Endometrial microvascular endothelial cells (primary cell): ENCODE measurements around the gene STAB2. TPM values are rescaled to one million over a fixed set of nuclear protein-coding genes. Genes with fewer than 3 reads are reported as not detected.

Experiments used
- in situ Hi-C: cut with HindIII; loops from 2 replicates; pipeline ENCODE4 v1.10.0; 2017; ENCODE audit warnings: low sequenced_read_pairs, low pct_unique_long_range_greater_than_20kb; ENCODE audit errors: inconsistent ontology term
- total RNA-seq: library from RNA; depleted of rRNA; stranded (reverse); fragments of >200 nt; gene quantifications from one replicate; pipeline ENCODE4 v1.2.3, GENCODE V29; 2015; ENCODE audit errors: inconsistent ontology term

Gene STAB2
- total RNA-seq, 1 donor from 2014 or later, result not detected

DNA sequence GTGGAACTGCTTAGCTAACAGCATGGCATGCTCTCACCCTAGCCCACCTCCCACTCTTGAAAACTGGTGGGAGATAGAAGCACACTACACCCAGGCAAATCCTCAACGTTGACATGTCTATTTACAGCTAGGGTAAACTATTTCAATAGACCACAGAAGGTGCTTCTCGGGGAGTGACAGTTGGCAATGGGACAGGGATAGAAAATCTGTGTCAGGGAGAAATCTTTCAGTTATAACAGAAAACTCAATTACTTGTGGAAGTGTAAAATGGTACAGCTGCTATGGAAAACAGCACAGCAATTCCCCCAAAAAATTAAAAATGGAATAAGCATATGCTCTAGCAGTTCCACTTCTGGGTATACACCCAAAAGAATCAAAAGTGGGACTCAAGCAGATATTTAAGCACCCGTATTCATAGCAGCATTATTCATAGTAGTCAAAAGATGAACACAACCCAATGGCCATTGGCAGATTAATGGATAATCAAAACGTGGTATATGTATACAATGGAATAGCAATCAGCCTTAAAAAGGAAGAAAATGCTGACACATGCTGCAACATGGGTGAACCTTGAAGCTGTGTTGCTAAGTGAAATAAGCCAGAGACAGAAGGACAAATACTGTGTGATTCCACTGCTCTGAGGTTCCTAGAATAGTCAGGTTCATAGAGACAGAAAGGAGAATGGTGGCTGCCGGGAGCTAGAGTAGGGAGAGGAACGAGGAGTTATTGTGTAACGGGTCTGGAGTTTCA is 92.5 kb downstream of the STAB2 start:
- in situ Hi-C loops, result no loop called here

DNA sequence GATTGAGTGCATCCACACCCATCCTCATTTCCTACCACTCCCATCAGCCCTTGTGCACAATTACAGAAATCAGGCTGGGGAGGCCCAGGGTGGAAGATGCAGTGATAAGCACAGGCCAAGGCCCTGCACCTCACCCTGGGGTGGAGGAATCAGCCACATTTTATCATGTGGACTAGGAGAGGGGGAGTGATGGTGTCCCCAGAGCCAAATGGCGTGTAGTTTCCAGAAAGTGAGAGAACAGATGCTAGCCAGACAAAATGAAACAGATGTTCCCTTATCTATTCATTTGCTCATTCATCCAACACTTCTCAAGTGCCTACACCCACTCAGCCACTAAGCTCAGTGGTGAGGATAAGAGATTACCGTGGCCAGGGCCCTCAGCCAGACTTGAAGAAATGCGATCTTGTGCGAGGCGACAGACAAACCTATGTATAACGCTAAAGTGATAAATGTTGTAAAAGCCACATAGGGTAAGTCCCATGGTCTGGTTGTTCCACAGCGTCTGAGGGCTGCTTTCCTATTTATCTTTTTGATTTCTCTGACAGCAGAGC is 93.6 kb downstream of the STAB2 start:
- in situ Hi-C loops, result no loop called here

DNA sequence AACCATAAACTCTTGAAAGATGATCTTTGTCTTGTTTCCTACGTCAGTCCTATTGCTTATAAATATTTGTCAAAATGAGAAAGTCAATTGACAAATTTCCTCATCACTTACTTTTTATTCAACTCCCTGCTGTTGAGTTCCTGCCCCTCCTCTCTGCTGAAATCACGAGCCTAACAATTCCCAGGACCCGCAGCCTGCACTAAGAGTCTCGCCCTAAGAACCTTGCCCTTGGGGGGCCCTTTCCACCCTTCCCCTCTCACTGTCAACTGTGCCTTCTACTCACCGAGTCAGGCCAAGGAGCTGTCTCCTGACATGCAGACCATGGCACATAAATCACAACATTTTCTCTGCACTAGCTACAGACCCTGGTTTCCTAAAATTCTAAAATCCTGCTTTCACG is 99.0 kb downstream of the STAB2 start:
- in situ Hi-C loops, result no loop called here

DNA sequence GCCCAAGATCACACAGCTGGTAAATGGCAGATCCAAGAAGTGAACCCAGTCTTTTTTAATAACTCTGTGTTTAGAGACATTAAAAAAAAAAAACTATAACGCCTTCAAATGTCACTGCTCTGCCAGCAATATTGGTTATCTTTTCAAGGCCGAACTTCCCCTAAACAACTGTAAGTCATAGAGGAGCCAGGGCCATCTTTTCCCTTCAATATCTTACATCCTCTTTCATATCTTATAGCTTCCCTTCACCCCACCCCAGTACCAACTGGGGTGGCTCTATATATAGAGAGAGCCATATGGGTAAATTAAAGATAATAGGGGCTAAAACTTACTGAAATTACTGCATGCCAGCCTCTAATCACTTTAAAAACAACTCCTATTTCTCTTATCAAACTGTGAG is 100.2 kb downstream of the STAB2 start:
- in situ Hi-C loops, result no loop called here

DNA sequence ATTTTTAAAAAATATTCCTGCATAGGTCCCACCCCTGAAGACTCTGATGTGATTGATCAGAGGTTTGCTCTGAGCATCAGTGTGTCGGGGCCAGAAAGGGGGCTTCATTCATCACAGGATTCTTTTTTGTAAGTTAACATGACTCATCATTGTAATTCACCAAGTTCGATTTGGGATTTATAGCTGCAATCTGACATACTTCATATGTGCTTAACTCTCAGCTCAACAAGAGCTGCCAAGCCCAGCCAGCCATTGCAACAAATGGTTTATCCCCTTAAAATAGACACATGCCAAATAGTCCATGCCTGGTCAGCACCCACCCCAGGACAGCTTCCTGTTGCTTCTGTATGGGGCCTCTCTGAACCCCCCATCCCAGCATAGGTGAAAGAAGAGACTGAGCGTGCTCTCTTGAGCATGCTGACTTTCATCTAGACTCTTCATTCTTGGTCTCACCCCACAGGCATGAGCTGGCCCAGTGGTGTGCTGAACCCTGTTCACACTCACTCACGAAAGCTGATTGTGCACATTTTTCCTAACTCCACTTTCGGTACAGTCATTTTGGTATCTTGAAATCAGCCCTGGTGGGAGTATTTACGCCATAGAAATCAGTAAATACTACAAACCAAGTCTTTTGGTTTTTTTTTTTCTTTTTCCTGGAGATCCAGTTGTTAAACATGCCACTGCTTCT is 101.4 kb downstream of the STAB2 start:
- in situ Hi-C loops, result no loop called here

DNA sequence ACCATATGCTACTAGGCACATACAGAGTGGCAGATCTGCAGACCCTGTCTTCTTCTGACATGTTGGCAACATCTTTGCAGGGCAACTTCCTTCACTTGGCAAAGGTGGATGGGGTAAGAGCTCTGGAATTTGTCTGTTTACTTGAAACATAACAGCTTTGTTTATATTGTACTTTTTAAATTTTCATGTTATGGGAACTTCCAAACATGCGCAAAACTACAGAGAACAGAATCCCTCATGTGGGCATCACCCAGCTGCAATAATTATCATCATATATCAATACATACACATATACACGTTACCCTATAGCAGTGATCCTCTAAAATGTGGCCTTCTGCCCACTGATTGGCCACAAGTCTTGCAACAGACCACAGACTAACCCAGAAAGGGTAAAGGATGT is 103.4 kb downstream of the STAB2 start:
- in situ Hi-C loops, result no loop called here

DNA sequence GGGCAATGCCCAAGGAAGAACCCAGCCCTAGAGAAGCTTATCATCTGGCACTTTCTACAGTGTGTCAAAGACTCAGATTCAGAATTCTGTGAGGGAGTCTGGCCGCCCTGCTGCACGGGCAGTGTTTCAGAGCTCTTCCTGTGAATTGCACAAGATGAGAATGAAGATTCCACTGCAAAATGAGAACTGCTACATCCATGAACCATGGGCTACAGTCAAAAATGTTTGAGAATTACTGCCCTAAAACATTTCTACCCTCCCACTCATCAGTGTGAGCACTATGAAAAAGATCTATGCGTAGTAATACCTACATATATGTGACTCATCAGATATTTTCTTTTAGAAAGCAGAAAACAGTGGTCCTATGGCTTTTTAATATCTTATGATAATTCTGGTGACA is 104.0 kb downstream of the STAB2 start:
- in situ Hi-C loops, result no loop called here

DNA sequence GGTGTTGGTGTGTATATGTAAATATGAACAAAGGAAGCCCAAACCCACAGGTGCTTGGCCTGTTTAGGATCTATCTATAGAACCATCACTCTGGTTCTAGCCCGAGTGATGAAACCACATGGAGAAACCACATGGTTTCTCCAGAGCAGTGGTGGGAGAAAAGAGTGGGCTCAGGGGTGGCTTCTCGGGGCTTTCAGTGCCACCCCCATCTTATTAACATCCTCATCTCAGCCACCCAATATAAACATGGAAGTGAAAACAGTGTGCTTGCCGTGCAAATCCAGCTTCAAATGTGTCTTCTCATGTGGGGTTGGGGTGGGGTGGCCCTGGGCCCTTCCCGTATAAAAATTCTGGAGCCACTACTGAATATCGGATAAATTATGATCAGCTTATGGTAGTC is 109.0 kb downstream of the STAB2 start:
- in situ Hi-C loops, result no loop called here

DNA sequence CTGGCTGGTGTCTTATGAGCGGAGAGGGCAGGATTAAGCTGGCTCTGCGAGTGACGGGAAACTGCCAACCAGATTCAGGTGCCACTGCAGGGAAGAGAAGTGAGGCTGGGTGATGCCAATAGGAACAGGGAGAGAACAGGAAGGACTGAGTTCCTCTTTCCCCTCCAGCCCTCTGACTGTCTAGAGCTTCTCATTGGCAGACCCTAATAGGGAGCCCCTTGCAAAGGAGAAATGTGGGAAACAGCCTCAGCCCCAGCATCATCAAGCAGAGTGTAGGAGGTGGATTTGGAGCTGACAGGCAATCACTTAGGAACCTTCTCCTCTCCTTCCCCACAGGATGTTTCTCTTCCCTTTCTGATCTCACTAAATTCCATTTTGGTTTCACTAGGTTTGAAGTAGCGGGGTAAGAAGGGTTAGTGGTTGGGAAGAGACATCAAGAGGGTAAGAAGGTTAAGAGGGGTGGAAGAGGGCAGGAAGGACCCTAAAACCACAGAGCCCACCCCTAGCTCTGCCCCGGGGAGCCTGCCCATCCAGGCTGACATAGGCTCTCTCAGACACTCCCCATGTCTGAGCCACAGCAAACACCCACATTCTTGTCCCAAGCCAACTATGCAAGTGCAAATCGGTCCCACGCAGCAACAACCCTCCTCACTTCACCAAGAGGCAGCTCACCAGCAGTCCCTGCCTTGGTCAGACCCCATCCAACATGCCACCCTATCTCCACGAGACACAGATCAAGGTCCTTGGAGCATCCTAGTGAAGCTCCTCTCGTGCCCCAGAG is 111.1 kb downstream of the STAB2 start:
- in situ Hi-C loops, result no loop called here

DNA sequence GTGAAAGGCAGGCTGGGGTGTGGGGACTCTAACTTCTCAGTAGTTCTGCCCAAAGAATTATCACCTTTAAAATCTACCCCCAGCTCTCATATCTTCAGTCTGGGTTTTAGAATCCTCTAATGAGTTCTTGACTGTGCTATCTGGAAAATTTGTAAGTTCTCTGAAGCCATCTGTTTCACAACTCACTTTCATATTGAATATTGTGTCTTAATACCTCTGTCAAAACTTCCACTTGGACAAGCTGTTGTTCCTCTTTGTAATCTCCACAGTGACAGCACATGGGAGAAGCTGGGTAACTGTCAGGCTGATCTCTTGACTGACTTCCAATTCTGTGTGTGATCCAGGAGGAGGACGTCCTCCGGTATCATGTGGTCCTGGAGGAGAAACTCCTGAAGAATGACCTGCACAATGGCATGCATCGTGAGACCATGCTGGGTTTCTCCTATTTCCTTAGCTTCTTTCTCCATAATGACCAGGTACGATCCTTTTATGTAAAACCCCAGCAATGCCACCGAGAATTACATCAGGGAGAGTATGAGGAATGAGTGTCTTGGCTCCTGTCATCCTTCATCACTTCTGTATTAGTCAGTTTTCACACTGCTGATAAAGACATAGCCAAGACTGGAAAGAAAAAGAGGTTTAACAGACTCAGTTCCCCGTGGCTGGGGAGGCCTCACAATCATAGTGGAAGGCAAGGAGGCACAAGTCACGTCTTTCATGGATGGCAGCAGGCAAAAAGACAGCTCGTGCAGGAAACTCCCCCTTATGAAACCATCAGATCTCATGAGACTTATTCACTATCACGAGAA is 111.9 kb downstream of the STAB2 start:
- in situ Hi-C loops, result no loop called here

DNA sequence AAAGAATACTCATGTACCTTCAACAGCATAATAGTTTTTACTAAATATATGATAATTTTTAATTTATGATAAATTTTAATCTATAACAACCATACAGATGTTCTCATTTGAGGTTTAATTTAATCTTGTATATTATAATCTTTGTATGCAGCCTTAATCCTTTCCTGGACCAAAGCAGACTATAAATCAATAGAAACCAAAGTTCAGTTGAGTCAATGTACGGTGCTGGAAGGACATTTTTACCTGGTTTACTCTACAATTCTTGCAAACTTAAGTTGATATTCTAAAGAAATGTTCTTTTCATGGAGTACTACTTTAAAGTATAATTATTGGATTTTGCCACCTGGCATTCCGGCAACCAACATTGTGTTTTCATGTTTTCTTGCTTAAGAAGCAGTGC is 118.0 kb downstream of the STAB2 start:
- in situ Hi-C loops, result no loop called here

DNA sequence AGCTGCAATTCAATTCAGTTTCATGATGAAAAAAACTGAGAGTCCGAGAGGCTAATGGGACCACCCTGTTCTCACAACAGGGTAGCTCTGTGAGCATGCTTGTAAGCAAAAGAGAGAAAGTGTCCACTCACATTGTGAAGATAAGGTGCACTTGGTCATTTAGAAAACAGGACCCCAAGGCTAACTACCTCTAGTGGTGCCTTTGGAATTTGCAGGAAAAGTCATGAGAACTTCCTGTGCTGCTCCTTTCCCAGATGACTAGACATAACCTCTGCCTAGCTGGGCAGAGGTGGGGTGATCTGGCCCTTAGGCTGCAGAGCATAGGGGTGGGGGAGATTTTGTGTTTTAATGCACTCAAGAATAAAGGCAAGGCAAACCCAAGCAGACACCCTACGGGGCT is 118.9 kb downstream of the STAB2 start:
- in situ Hi-C loops, result no loop called here

DNA sequence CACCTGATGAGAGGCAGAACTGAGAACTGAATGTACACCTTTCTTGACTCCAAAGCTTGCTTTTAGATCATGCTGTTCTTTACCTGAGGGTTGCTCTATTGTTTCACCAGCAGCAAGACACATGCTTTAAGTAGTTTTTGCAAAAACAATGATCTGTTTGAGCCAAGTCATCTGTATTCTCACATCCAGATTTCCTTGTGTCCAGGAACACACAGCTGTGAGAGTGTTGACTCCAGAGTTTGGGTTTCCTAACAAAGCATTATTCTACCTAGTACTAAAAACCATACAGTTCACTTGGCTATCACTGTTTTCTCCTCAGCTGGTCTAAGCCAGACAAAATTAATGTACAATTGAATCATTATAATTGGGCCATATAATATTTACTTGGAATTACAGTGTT is 120.4 kb downstream of the STAB2 start:
- in situ Hi-C loops, result no loop called here

DNA sequence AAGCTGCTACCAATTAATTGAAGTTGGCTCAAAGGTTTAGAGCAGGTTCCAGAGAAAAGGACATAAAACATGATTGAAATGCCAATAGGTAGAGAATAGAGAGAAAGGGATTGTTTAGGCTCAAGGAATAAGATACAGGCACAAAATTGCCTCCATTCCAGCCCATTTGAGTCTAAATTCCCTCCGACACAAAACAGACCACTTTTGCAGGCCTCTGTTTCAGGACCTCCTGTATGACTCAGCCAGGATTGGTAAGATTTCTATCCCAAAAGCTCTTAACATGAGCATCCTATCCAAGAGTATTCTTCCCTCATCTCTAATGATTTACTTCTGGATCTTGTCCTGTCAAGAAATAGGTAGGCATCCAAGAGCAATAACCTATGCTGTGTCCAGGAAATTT is 123.5 kb downstream of the STAB2 start:
- in situ Hi-C loops, result no loop called here

DNA sequence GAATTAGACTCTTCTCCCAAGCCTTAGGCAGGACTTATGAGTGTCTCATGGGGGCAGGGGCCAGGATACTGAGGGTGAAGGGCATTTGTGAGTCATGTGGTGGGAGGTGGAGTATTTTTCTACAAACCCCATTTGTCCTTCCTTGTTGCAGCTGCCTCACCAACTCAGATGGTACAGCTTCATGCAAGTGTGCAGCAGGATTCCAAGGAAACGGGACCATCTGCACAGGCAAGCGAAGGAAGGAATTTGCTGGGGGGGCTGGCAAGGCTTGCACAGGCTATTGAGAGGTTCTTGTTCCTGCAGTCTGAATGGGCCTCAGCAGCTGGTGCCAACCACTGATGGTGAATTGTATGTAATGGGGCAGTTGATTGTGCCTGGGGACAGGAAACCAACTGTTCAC is 125.1 kb downstream of the STAB2 start:
- in situ Hi-C loops, result no loop called here

DNA sequence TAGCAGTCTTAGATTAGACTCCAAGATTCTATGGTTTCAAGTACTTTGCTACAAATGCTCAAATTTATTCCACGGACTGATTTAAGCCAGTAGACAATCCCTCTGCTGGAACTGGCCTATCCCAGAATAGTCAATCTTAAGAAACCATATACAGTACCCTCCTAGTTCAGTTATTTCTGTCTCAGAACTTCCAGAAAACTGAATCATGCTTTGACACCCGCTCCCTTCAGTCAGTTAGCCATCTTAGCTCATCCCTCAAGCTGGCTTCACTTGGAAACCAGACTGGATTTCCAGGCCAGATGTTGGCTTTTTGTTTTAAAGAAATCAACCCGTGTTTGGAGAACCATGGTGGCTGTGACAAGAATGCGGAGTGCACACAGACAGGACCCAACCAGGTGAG is 128.4 kb downstream of the STAB2 start:
- in situ Hi-C loops, result no loop called here

DNA sequence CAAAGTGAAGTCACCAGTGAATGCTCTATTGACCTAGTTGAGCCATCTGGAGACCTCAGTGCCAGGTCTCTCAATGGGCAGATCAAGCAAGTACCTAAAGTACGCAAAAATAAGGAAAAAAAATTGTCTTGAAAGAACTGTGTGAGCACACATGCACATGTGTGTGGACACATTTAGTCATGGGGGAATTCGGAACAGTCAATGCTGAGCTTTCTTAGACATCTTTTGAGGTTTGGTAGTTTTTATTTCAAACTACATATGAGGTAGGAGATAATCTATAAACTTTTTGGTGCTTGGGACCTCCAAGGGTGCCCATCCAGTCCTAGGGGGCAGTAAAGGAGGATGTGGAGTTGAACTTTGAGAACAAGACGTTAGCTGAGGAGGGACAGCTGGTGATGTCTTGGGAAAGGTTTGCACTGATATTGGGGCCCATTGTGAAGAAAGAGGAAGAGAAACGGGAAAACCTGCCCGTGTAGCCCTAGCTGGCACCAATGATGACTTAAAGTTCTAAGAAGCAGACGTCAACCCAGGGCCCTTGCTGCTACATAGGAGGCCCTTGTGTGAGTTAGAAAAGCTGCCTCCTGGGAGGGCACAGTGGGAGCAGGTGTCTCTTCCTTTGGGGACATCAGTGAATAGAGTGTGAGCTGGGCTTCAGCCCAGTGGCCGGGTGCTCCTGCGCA is 129.6 kb downstream of the STAB2 start:
- in situ Hi-C loops, result no loop called here

DNA sequence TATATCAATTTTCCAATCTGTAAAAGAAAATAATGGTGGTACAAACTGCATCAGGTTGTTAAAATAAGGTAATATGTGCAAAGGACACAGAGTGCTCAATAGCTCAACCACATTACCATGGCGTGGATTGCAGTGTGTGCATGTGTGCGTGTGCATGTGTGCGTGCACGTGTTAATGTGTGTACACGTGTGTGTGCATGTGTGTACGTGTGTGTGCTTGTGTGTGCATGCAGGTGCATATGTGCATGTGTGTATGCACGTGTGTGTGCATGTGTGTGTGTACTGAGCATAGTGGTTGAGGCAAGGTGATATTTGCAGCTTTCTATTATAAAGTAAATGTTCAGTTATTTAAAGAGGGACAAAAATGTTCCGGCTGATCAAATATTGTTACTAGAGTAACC is 138.3 kb downstream of the STAB2 start:
- in situ Hi-C loops, result no loop called here
